Measurements from ENCODE around the gene ZNF709.
A peak's percentile ranks its signal among the peaks of the same experiment; 100 is the strongest.
"Not testable (repeated sequence)": the region's sequence is repeated elsewhere in the genome, so short reads cannot be mapped to it uniquely, and the experiment has no call there.

The ZNF709 gene

DNA sequence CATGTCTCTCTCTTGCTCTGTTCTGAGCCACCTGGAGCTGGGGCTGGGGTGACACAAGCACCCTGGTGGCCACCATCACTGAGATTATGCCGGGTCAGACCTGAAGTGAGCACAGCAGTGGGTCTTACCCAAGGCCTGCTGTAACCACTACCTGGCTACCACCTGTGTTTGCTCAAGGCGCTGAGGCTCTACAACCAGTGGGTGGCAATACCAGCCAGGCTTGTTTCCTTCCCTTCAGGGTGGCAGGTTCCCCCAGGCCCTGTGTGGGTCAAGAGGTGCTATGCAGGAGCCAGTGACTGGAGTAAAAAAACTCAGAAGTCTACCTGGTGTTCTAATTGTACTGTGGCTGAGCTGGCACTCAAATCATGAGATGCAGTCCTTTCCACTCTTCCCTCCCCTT lies 35.8 kb downstream of the ZNF709 start:
- no peak overlapping the region for H3K27ac ChIP-seq
- TF ChIP-seq, protein P1, sequence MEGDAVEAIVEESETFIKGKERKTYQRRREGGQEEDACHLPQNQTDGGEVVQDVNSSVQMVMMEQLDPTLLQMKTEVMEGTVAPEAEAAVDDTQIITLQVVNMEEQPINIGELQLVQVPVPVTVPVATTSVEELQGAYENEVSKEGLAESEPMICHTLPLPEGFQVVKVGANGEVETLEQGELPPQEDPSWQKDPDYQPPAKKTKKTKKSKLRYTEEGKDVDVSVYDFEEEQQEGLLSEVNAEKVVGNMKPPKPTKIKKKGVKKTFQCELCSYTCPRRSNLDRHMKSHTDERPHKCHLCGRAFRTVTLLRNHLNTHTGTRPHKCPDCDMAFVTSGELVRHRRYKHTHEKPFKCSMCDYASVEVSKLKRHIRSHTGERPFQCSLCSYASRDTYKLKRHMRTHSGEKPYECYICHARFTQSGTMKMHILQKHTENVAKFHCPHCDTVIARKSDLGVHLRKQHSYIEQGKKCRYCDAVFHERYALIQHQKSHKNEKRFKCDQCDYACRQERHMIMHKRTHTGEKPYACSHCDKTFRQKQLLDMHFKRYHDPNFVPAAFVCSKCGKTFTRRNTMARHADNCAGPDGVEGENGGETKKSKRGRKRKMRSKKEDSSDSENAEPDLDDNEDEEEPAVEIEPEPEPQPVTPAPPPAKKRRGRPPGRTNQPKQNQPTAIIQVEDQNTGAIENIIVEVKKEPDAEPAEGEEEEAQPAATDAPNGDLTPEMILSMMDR (conservative IDR thresholded peaks at IDR 0.05) = no peak
- no peak for TF ChIP-seq ZFX (IDR thresholded peaks at IDR 0.05)

DNA sequence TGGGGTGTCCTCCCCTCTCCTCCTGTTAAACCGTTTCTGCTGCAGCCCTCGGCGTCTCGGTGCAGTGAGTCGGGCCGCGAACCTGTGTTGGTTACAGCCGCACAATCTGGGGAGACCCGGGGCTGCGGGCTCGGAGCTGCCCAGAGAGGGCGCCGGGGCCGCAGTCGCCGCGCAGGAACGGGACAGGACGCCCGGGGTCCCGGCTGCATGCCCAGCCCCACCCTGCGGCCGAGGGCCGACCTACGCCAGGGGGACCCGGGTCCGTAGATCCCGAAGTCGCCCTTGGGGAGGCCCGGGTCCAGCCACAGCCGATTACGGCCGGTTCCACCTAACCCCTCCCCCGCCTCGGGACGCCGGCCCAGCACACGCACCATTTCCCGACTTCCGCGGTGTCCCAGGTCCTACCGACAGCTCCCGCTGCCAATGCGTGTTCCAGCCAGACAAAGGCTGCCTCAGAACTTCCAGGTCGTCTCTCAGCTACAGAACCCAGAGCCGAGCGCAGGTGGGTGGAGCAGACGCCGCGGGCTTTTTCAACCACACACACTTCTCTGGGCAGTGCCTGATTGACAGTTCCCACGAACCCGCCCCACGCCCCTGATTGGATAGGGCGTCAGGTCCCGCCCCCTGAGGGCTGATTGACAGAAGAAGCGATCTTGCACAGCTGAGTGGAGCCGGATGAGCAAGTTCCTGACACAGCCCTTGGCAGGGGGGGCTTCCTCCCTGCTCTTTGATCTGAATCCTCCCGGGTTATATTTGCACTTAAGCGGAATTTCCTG lies 43.9 kb downstream of the ZNF709 start, which contains the start of gene ZNF443:
Gene ZNF443, minus strand, starts transcription at position 481 of the 776 bp plus-strand sequence. Its CDS starts 107 bp downstream, at position 374.
- no peak for TF ChIP-seq ZFX (IDR thresholded peaks at IDR 0.05)
- TF ChIP-seq, protein P1 (conservative IDR thresholded peaks at IDR 0.05) = no peak
- peak within 1 kb of the TSS; percentile 79 for H3K27ac ChIP-seq

DNA sequence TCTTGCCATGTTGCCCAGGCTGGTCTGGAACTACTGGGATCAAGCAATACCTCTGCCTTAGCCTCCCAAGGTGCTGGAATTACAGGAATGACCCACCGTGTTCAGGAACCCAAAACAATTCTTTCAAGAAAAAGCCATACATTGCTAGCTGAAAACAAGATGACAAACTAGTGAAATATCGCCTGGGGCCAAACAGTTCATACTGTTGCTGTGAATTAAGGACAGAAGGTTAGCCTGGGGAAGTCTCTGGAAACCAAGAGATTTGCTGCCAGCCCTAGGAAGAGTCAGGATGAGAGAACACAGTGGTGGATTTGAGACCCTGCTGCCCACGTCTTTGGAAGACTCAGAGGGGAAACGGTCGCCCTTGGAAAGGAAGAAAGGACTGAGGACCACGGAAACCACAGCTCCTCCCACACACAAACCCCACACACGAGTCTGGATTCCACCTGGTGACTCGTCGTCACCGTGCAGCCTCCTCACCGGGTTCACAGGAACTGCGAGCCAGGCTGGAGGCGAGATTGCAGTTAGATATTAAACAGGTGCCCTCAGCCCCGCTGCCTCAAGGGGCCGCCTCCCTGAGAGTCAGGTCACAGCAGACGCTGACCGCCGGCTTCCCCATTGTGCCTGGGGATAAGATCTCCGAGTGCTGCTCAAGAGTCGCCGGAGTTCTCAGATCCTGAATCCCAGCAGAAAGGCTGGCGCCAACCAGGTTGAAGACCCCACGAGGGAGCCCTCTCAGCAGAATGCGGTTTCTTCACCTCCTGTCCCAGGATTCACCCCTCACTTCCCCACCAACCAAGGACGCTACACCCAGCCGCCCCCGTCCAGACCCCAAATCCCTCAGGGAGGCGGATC lies 44.7 kb downstream of the ZNF709 start:
- H3K27ac ChIP-seq = peak overlapping the region; percentile 79

DNA sequence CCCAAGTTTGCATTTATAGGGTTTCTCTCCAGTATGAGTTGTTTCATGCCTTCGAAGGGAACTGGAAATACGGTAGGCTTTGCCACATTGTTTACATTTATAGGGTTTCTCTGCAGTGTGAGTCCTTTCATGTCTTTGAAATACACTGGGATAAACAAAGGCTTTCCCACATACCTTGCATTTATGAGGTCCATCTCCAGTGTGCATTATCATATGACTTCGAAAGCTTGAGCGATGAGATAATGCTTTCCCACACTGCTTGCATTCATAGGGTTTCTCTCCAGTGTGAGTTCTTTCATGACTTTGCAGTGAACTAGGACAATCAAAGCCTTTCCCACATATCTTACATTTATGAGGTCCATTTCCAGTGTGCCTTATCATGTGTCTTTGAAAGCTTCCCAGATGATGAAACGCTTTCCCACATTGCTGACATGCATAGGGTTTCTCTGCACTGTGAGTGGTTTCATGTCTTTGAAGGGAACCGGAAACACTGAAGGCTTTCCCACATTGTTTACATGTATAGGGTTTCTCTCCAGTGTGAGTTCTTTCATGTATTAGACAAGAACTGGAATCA lies 53.8 kb downstream of the ZNF709 start:
- not testable (repeated sequence) for H3K27ac ChIP-seq

DNA sequence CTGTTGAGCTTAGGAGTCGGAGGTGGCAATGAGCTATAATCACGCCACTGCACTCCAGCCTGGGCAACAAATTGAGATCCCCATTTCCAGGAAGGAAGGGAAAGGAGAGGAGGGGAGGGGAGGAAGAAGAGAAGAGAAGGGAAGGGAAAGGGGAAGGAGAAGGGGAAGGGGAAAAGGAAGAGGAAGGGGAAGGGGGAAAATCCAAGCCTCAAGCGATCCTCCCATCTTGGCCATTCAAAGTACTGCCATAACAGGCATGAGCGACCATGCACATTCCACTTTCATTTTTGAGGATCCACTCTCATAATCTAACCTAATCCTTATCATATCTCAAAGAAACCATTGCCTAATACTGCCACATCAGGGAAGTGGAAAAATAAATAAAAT lies 58.7 kb downstream of the ZNF709 start:
- H3K27ac ChIP-seq = no peak overlapping the region

DNA sequence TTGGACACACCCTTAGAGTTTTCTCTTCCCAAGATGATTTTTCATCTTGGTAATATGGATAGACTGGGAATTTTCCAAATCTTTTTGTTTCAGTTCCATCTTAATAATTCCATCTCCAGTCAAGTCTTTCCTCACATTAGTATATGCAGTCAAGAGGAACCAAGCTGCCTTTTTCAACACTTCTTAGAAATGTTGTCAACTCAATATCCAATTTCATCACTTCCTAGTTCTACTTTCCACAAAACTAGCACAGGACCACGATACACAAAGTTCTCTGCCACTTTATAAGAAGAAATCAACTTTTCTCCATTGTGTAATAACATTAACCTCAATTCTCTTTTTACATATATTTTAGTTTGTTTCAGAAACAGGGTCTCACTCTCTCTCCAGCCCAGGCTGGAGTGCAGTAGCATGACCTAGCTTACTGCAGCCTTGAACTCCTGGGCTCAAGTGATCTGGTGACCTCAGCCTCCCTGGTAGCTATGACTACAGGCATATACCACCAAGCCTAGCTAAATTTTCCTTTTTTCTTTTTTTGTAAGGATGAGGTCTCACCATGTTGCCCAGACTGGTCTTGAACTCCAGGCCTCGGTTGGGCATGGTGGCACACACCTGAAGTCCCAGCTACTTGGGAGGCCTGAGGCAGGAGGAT lies 59.3 kb downstream of the ZNF709 start:
- H3K27ac ChIP-seq = no peak overlapping the region
- TF ChIP-seq ZFX (IDR thresholded peaks at IDR 0.05) = no peak
- TF ChIP-seq, protein P1 (conservative IDR thresholded peaks at IDR 0.05) = no peak

More for the DNA sequence above, 58.7 kb downstream of the ZNF709 start:
- TF ChIP-seq ZFX (IDR thresholded peaks at IDR 0.05) = no peak
- TF ChIP-seq, protein P1 (conservative IDR thresholded peaks at IDR 0.05) = no peak

DNA sequence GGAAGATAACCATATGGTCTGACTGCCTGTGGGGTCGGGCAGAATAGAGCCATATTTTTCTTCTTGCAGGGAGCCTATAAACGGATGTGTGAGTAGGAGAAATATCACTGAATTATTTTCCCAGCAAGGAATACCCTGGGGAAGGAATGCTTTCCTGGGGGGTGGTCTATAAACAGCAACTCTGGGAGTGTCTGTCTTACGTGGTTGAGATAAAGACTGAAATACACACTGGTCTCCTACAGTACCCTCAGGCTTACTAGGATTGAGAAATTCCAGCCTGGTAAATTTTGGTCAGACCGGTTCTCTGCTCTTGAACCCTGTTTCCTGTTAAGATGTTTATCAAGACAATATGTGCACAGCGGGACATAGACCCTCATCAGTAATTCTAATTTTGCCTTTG lies 67.3 kb downstream of the ZNF709 start:
- not testable (repeated sequence) for H3K27ac ChIP-seq

DNA sequence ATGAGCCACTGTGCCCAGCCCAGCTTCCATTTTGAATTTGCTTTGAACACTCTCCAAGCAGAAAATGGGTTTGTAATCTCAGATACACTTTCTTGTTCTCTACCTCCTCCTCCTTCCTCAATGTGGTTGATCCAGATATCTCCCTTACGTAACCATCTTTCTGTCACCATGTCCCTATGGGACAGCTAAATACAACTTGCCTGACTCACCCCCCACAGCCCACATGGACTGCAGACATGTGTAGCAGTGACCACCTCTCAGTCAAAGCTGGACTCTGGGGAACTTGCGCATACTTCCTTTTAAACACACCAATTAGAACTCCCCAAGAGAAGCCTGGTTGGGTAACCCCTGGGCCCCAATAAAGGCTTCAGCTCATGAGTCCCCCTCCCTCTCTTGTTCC lies 72.7 kb downstream of the ZNF709 start:
- TF ChIP-seq, protein P1 (conservative IDR thresholded peaks at IDR 0.05) = no peak
- TF ChIP-seq ZFX (IDR thresholded peaks at IDR 0.05) = no peak
- no peak overlapping the region for H3K27ac ChIP-seq

Data from C4-2B (cell line).